ENCODE measurements around the gene SLC5A10.
"Not testable (repeated sequence)": the region's sequence is repeated elsewhere in the genome, so short reads cannot be mapped to it uniquely, and the experiment has no call there.

The SLC5A10 gene

GRCh38 chr17:19043032-19043431, 91.1 kb downstream of the SLC5A10 start:
- DNase-seq (ENCODE audit: low spot score): not testable (repeated sequence)

GRCh38 chr17:19044643-19045042, 92.7 kb downstream of the SLC5A10 start:
- DNase-seq (ENCODE audit: low spot score): not testable (repeated sequence)

- DNase-seq (ENCODE audit: low spot score): not testable (repeated sequence)
Observed at GRCh38 chr17:19046782-19047375, 94.9 kb downstream of the SLC5A10 start, which contains the start of gene GRAP. Gene GRAP (minus strand): TSS chr17:19046957. CDS start chr17:19046926, 31 bp downstream.

GRCh38 chr17:19047510-19047909, 95.5 kb downstream of the SLC5A10 start:
- DNase-seq (ENCODE audit: low spot score): not testable (repeated sequence)

- DNase-seq (ENCODE audit: low spot score): not testable (repeated sequence)
Observed at GRCh38 chr17:19048826-19049225, 96.9 kb downstream of the SLC5A10 start.

GRCh38 chr17:19055447-19055846, 103.5 kb downstream of the SLC5A10 start:
- DNase-seq (ENCODE audit: low spot score): not testable (repeated sequence)

GRCh38 chr17:19062009-19062717, 110.2 kb downstream of the SLC5A10 start:
- DNase-seq (ENCODE audit: low spot score): not testable (repeated sequence)

GRCh38 chr17:19062718-19063325, 110.9 kb downstream of the SLC5A10 start:
- not testable (repeated sequence) for DNase-seq (ENCODE audit: low spot score)

GRCh38 chr17:19063326-19063956, 111.5 kb downstream of the SLC5A10 start:
- DNase-seq (ENCODE audit: low spot score): not testable (repeated sequence)

- not testable (repeated sequence) for DNase-seq (ENCODE audit: low spot score)
Observed at GRCh38 chr17:19064378-19064777, 112.4 kb downstream of the SLC5A10 start.

GRCh38 chr17:19070318-19071168, 118.6 kb downstream of the SLC5A10 start:
- not testable (repeated sequence) for DNase-seq (ENCODE audit: low spot score)
